Measurements from ENCODE around the gene KCND1.

The KCND1 gene

DNA sequence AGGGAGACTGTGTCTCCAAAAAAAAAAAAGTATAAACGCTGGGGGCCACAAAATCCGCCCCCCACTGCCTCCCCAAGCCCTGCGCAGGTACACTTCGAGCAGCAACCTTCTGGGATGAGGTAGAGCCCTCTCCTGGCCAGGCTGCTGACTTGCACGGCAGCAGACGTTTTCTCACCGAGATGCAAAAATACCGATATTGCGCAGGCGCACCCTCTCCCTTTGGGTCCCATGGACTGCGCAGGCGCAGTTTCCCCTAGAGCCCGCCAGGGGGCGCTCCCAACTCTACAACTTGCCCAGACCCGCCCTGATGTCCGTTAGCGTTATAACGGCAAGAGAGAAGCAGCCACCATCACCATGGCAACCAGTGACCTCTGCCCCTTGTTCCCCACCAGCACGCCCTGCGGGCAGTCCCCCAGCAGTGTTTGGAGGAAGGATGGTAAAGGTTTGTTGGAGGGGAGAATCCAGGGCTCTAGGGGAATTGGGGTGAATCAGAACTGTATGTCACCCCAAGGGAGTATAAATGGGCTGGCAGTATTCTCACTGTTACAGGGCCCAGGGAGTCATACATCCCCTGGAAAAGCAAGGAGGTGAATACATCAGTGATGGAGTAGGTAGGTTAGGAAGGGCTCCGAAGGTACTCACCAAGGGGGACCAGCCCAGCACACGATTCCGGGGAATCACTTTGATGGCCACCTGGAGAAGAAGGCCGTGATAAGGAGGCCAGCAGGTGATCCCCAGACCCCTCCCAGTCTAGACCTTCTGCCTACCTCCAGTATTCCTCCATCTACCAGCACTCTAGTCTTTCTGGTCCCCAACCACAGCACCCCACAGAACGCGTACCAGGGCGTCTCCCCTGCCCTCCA is 54.3 kb downstream of the KCND1 start (continued):
- TF ChIP-seq PATZ1 (tag by site-specific recombination; IDR thresholded peaks at IDR 0.05) (peak; percentile 95), ZNF843 (tag by site-specific recombination; IDR thresholded peaks at IDR 0.05) (0 out of 2 replicates have a peak, but pooled peaks have one; percentile 43), ZNF10 (tag by site-specific recombination; IDR thresholded peaks at IDR 0.05) (no peak), ZNF521 (tag by site-specific recombination; IDR thresholded peaks at IDR 0.05) (no peak), ZSCAN18 (tag by site-specific recombination; IDR thresholded peaks at IDR 0.05) (no peak)
- TF ChIP-seq, protein P1, sequence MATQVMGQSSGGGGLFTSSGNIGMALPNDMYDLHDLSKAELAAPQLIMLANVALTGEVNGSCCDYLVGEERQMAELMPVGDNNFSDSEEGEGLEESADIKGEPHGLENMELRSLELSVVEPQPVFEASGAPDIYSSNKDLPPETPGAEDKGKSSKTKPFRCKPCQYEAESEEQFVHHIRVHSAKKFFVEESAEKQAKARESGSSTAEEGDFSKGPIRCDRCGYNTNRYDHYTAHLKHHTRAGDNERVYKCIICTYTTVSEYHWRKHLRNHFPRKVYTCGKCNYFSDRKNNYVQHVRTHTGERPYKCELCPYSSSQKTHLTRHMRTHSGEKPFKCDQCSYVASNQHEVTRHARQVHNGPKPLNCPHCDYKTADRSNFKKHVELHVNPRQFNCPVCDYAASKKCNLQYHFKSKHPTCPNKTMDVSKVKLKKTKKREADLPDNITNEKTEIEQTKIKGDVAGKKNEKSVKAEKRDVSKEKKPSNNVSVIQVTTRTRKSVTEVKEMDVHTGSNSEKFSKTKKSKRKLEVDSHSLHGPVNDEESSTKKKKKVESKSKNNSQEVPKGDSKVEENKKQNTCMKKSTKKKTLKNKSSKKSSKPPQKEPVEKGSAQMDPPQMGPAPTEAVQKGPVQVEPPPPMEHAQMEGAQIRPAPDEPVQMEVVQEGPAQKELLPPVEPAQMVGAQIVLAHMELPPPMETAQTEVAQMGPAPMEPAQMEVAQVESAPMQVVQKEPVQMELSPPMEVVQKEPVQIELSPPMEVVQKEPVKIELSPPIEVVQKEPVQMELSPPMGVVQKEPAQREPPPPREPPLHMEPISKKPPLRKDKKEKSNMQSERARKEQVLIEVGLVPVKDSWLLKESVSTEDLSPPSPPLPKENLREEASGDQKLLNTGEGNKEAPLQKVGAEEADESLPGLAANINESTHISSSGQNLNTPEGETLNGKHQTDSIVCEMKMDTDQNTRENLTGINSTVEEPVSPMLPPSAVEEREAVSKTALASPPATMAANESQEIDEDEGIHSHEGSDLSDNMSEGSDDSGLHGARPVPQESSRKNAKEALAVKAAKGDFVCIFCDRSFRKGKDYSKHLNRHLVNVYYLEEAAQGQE (tag by site-specific recombination; IDR thresholded peaks at IDR 0.05), result no peak

DNA sequence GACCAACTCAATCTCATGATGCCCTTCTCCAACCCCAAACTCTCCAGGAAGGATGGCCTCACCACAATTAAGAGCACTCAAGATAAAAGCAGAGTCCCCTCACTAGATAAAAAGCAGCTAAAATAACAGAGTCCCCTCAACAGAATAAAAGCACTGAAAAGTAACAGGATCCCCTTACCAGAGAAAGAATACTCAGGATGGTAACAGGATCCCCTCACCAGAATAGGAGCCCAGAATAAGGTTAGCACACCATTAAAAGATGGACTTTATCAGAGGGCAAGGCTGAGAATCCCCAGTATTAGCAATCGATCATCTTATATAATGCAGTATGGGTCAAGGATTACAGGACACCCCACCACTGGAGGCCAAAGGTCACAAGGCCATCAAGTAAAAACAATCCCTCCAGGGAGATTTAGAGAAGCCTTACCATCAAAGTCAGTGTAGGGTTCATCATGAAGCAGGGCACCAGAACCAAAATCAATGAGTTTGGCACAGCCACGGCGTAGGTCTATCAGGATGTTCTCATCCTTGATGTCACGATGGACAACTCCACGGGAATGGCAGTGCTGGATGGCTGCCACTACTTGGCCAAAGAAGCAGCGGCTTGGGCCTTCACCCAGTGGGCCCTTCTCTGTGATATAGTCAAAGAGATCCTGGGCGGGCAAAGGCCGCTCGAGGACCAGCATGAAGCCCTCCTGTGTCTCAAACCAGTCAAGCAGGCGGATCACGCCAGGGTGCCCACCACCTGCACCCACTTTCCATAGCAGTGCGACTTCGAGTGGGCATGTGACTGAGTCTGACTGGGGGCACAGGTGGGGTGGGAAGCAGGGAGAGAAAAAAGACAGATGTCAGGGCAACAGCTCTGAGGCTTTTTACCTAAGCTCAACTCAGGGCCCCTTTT is 56.8 kb downstream of the KCND1 start:
- H3K4me3 ChIP-seq (ENCODE audit: low read depth, low read length), result no peak overlapping the region
- H3K27ac ChIP-seq (ENCODE audit: extremely low read depth, low read depth, low read length), result no peak overlapping the region
- peaks cover 0 to 37% of the 10 kb centered on the region in 2 experiments; a peak in 2 of 3 replicates for H3K36me3 ChIP-seq (ENCODE audit: control insufficient read depth in 2 of 2, insufficient read depth in 1 of 2, low read length in 2 of 2)
- H3K4me1 ChIP-seq (ENCODE audit: control insufficient read depth, insufficient read depth, low read length), result 0 out of 2 replicates have a peak, but pooled peaks cover 3% of the 10 kb centered on the region
- CTCF ChIA-PET, result no interaction called here
- POLR2A ChIA-PET, result no interaction called here
- H3K9me3 ChIP-seq (ENCODE audit: control insufficient read depth, insufficient read depth, low read depth, low read length), result no peaks in the 10 kb centered on the region
- TF ChIP-seq ZSCAN30 (tag by site-specific recombination; IDR thresholded peaks at IDR 0.05) (no peak), MYNN (tag by site-specific recombination; IDR thresholded peaks at IDR 0.05; ENCODE audit: borderline replicate concordance) (peak; percentile 86)

DNA sequence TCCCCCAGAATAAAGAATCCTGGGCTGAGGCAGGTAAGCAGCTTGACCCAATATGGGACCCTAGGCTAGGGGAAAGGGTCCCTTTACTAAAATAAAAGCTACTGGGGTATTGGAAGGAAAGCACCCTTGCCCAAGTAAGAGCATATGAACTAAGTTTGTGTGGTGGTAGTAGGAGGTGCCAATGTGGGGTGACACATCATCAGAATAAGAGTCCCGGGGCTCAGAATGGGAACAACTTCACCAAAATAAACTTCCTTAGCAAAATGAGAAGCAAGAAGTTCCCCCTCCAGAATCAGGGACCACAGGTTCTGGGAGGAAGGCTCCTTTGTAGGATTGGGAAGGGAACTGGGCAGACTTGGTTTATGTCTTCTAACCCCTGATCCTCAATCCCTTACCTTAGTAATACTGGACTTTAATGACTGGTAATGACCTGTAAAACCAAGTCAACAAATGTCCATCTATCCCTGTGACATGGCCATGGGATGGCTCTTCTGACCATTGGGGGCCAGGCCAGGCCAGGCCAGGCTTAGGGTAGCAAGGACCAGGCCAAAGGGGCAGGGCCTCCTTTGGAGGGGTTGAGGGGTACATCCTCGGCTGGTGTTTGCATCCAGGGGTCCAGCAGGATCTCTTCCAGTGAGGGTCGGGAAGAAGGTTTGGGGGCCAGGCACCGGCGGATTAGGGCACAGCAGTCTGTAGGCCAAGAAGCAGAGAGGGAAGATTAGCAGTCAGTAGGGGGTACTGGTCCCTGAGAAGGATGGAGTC is 57.9 kb downstream of the KCND1 start:
- H3K4me3 ChIP-seq (ENCODE audit: low read depth, low read length), result no peak overlapping the region
- no peaks in the 10 kb centered on the region for H3K9me3 ChIP-seq (ENCODE audit: control insufficient read depth, insufficient read depth, low read depth, low read length)
- peak; percentile 82; the same call in 1 of the 2 replicates for TF ChIP-seq MYNN (tag by site-specific recombination; IDR thresholded peaks at IDR 0.05; ENCODE audit: borderline replicate concordance)
- TF ChIP-seq RBAK (tag by site-specific recombination; IDR thresholded peaks at IDR 0.05), result no peak
- no peak for TF ChIP-seq ZNF24 (tag by site-specific recombination; IDR thresholded peaks at IDR 0.05)
- H3K36me3 ChIP-seq (ENCODE audit: control insufficient read depth in 2 of 2, insufficient read depth in 1 of 2, low read length in 2 of 2), result peaks cover 0 to 43% of the 10 kb centered on the region in 2 experiments; a peak in 2 of 3 replicates
- ChIA-PET CTCF (no interaction called here), POLR2A (interaction anchor here (0.7 kb wide), 1 partner anchor 30 kb away, joined by 5 read pairs; no protein-coding TSS in a partner anchor)
- H3K4me1 ChIP-seq (ENCODE audit: control insufficient read depth, insufficient read depth, low read length), result no peaks in the 10 kb centered on the region
- H3K27ac ChIP-seq (ENCODE audit: extremely low read depth, low read depth, low read length), result no peak overlapping the region

Data from HEK293 (cell line).